LNCAP (cell line): ENCODE data around the gene RNF13.
A peak's percentile ranks its signal among the peaks of the same experiment; 100 is the strongest.

Experiments used
- CTCF ChIP-seq: fragments of 450-650 bp; IDR thresholded peaks from 2 replicates; pipeline ENCODE4 v1.5.1; 2017; ENCODE audit warnings: mild to moderate bottlenecking

Gene RNF13

GRCh38 chr3:149877668-149878067 lies 64.7 kb downstream of the RNF13 start:
- TF ChIP-seq CTCF = no peak

GRCh38 chr3:149879872-149880271 lies 66.9 kb downstream of the RNF13 start:
- peak; percentile 75 for TF ChIP-seq CTCF

DNA sequence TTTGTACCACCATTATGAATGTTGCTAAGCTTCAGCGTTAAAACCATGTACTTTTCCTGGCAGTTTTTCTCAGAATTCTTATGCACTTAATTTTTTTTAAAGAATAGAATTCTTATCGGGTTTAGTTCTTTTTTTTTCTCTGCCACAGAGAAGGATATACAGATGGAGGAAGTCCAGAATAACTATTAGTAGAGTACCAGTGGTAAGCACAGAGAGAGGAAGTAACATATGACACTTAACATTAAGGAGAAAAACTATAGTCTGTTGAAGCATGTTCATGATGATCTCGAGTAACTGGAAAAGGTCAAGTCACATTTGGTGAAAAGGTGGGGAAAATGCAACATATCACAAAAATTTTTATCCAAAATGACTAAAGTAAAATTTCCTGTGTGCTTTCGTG lies 68.9 kb downstream of the RNF13 start:
- no peak for TF ChIP-seq CTCF

DNA sequence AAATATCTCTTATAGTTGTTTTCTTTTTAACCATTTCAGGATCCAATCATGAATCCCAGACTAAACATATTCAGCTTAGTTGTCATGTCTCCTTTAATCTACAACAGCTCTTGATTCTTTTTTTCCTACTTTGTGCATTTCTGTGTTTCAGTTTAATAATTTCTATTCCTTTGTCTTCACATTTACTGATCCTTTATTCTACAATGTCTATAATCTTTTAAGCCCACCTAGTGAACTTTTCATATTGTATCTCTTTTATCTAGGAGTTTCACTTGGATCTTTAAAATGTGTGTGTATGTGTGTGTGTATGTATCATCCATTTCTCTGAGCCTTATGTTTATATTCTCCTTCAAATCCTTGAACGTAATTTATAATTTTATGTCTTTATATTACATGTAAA lies 70.1 kb downstream of the RNF13 start:
- no peak for TF ChIP-seq CTCF

GRCh38 chr3:149886957-149887356 lies 73.9 kb downstream of the RNF13 start:
- no peak for TF ChIP-seq CTCF

DNA sequence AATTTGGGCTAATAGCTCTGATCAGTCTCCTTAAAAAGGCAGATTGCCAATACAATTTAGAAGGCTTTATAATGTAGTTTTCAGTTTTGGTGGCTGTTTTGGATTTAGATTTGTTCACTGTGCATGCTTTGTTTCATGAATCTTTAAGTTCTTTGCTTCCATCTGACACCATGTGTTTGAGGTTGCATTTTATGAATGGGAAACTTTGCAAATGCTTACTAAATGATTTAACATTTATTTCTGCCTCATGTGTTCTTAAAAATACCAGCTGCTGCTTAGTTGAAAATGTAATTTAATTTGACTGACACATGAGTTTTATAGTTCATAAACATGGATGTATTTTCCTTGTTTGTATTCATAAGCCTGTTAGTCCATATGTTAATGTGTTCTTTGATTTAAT lies 78.6 kb downstream of the RNF13 start:
- no peak for TF ChIP-seq CTCF

DNA sequence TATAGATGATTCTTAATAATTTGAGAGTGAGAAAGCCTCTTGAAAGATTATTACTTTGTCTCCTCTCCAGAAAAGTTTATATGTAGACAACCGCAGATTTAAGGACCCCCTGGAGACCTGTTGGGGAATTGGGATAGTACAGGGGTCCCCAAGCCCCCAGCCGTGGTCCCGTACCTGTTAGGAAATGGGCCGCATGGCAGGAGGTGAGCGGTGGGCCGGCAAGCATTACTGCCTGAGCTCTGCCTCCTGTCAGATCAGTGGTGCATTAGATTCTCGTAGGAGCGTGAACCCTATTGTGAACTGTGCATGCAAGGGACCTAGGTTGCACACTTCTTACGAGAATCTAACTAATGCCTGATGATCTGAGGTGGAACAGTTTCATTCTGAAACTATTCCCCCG lies 79.4 kb downstream of the RNF13 start:
- no peak for TF ChIP-seq CTCF

DNA sequence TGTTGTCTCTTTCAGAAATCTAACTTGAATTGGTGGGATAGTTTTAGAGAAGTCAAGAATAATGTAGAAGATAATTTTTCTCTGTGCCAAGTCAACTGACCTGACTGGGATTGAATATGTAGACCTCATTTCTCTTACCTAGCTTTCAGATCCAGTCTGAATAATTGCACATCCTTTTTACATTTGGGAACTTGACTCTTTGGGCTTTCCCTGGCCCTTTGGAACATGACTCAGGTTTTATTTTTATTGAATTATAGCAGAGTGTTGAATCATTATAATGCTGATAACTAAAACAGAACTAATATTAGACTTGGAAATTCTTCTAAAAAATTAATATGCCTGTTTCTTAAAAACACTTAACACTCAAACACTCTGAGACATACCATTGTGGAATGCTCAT lies 81.2 kb downstream of the RNF13 start:
- TF ChIP-seq CTCF = no peak
